Measurements from ENCODE around the gene AOPEP.

DNA sequence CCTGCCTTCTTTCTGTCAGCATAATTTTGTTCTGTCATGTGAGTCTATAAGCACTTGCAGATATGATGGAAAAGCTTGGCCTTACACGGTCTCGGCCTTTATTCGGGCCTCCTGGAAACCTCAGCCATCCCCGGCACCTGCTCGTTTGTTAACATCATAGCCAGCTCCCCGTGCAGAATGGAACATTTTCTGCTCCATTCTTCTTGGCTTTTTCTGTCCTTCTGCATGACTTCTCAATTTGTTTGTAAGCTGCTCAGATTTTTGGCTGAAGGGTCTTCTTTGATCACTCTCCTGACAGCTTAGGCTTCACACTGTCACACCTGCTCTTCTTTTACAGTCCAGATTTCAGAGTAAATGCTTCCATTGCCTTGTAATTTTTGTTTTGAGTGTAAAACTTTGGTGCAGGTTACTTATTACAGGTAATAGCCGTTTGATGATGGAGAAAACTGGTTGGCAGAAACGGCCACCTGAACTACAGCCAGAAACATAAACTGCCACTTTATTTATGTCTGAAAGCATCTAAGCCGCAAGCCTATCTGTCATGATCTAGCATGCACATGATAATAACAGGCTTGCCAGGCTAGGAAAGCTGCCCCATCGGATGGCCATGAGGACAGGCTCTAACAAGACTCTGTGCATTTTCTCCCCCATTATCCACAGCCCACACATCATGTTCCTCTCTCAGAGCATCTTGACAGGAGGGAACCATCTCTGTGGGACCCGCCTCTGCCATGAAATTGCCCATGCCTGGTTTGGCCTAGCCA lies 197.0 kb downstream of the AOPEP start:
- TF ChIP-seq POLR2A (IDR thresholded peaks at IDR 0.05) (no peak), CTCF (IDR thresholded peaks at IDR 0.05) (no peak)

All from heart left ventricle (tissue), 13 donors.